Measurements from ENCODE around the gene SH3GL3.

SH3GL3 gene

GRCh38 chr15:83631534-83631933, 184.4 kb downstream of the SH3GL3 start:
- no peak for DNase-seq

GRCh38 chr15:83643201-83643600, 196.1 kb downstream of the SH3GL3 start:
- no peak for DNase-seq

GRCh38 chr15:83644439-83644838, 197.3 kb downstream of the SH3GL3 start:
- DNase-seq = no peak

- no peak for DNase-seq
Measured at GRCh38 chr15:83650831-83651230, 203.7 kb downstream of the SH3GL3 start.

- no peak for DNase-seq
Measured at GRCh38 chr15:83651541-83651940, 204.4 kb downstream of the SH3GL3 start.

GRCh38 chr15:83652626-83653204, 205.6 kb downstream of the SH3GL3 start:
- DNase-seq = no peak

- DNase-seq = no peak
Measured at GRCh38 chr15:83653288-83653638, 206.1 kb downstream of the SH3GL3 start.

GRCh38 chr15:83653639-83654378, 206.7 kb downstream of the SH3GL3 start, which contains the start of gene ADAMTSL3:
ADAMTSL3 (plus strand) TSS chr15:83654123; CDS start chr15:83655762, 1,639 bp downstream.
- DNase-seq = no peak

GRCh38 chr15:83654379-83655236, 207.5 kb downstream of the SH3GL3 start:
- no peak for DNase-seq

- DNase-seq = no peak
Measured at GRCh38 chr15:83655237-83655616, 208.1 kb downstream of the SH3GL3 start.

- no peak for DNase-seq
Measured at GRCh38 chr15:83656192-83656591, 209.1 kb downstream of the SH3GL3 start.

GRCh38 chr15:83656943-83657528, 209.9 kb downstream of the SH3GL3 start:
- DNase-seq = no peak

GRCh38 chr15:83657549-83657948, 210.4 kb downstream of the SH3GL3 start:
- no peak for DNase-seq

GRCh38 chr15:83658430-83659416, 211.6 kb downstream of the SH3GL3 start:
- no peak for DNase-seq

GRCh38 chr15:83659417-83659812, 212.3 kb downstream of the SH3GL3 start:
- no peak for DNase-seq

- no peak for DNase-seq
Measured at GRCh38 chr15:83665480-83665879, 218.3 kb downstream of the SH3GL3 start.

Data from NCI-H146 (cell line).